ENCODE data around the gene LSMEM2. TPM values are rescaled to one million over a fixed set of nuclear protein-coding genes. Genes with fewer than 3 reads are reported as not detected.

Gene LSMEM2
- total and polyA plus RNA-seq, 9 of the 15 experiments (the other 6 are each of a cell fraction or from before 2014, with no cell fraction given) = not detected

DNA sequence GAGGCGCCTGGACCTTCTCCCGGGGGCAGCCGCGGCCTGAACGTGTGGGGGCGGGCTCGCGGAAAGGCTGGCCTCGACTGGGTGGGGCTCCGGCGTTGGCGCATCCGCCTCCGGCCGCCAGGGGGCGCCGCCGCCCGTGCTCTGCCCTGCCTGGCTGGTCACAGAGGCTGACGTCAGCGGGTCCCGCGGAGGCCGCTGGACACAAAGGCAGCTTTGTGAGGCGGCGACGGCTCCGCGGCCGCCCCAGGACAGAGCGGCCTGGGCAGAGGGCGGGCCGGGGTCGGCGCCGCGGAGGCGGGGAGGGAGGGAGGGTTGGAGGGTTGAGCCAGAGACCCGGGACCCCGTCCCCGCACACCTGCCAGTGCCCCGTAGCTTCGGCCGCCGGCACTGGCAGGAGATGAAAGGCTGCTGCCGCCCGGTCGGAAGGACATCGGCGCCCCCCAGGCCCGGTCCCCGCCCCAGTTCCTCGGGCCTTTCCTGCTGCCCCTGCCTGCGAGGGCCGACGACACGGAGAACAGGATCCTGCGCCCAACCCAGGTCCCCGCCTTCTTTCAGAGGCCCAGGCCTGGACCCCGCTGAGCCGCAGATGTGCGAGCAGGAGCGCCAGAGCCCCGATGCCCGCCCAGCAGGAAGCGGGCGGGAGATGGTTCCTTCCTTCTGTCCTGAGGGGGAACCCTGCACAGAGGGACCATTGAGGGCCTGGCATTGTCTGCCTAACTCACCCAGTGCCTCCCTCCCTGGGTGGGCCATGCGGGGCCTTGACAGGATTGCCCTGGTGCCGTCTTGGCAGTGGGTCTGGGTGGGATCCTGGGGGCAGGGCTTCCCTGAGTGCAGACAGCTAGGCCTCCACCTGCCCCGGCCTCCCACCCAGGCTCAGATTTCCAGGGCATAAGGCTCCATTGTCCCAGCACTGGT is 18.6 kb upstream of the LSMEM2 start (continued):
- TF ChIP-seq NR1H2 (CRISPR knock-in tag; IDR thresholded peaks at IDR 0.05) (no peak), ARHGAP35 (IDR thresholded peaks at IDR 0.05; ENCODE audit: partially characterized antibody) (no peak), HNRNPL (IDR thresholded peaks at IDR 0.05; ENCODE audit: low read depth, low read length) (peak; percentile 77), CEBPB (tag; IDR thresholded peaks at IDR 0.05) (no peak), KAT2B (IDR thresholded peaks at IDR 0.05; ENCODE audit: low read depth, low read length) (no peak), NFXL1 (CRISPR knock-in tag; IDR thresholded peaks at IDR 0.05) (no peak), NFE2 (IDR thresholded peaks at IDR 0.05; ENCODE audit: low read depth) (no peak), ZNF444 (CRISPR knock-in tag; IDR thresholded peaks at IDR 0.05) (no peak), WHSC1 (IDR thresholded peaks at IDR 0.05; ENCODE audit: low read length) (no peak), ZNF347 (CRISPR knock-in tag; IDR thresholded peaks at IDR 0.05; ENCODE audit: low read depth) (no peak), C11orf30 (IDR thresholded peaks at IDR 0.05; ENCODE audit: low read depth) (no peak), HSF4 (CRISPR knock-in tag; IDR thresholded peaks at IDR 0.05; ENCODE audit: borderline replicate concordance) (no peak), MAFF (IDR thresholded peaks at IDR 0.05; ENCODE audit: low read length) (no peak), SRSF9 (IDR thresholded peaks at IDR 0.05; ENCODE audit: borderline replicate concordance, low read depth, low read length) (no peak), ESRRB (CRISPR knock-in tag; IDR thresholded peaks at IDR 0.05; ENCODE audit: borderline replicate concordance) (no peak), CBX5 (IDR thresholded peaks at IDR 0.05; ENCODE audit: borderline replicate concordance, low read depth) (no peak), SMC3 (conservative IDR thresholded peaks at IDR 0.05; ENCODE audit: insufficient read depth, low read depth, low read length) (peak; percentile 56)
- TF ChIP-seq, protein P1, sequence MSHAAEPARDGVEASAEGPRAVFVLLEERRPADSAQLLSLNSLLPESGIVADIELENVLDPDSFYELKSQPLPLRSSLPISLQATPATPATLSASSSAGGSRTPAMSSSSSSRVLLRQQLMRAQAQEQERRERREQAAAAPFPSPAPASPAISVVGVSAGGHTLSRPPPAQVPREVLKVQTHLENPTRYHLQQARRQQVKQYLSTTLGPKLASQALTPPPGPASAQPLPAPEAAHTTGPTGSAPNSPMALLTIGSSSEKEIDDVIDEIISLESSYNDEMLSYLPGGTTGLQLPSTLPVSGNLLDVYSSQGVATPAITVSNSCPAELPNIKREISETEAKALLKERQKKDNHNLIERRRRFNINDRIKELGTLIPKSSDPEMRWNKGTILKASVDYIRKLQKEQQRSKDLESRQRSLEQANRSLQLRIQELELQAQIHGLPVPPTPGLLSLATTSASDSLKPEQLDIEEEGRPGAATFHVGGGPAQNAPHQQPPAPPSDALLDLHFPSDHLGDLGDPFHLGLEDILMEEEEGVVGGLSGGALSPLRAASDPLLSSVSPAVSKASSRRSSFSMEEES (CRISPR knock-in tag; IDR thresholded peaks at IDR 0.05) = no peak
- TF ChIP-seq, protein P2, sequence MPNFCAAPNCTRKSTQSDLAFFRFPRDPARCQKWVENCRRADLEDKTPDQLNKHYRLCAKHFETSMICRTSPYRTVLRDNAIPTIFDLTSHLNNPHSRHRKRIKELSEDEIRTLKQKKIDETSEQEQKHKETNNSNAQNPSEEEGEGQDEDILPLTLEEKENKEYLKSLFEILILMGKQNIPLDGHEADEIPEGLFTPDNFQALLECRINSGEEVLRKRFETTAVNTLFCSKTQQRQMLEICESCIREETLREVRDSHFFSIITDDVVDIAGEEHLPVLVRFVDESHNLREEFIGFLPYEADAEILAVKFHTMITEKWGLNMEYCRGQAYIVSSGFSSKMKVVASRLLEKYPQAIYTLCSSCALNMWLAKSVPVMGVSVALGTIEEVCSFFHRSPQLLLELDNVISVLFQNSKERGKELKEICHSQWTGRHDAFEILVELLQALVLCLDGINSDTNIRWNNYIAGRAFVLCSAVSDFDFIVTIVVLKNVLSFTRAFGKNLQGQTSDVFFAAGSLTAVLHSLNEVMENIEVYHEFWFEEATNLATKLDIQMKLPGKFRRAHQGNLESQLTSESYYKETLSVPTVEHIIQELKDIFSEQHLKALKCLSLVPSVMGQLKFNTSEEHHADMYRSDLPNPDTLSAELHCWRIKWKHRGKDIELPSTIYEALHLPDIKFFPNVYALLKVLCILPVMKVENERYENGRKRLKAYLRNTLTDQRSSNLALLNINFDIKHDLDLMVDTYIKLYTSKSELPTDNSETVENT (CRISPR knock-in tag; IDR thresholded peaks at IDR 0.05) = no peak
- TF ChIP-seq, protein P3, sequence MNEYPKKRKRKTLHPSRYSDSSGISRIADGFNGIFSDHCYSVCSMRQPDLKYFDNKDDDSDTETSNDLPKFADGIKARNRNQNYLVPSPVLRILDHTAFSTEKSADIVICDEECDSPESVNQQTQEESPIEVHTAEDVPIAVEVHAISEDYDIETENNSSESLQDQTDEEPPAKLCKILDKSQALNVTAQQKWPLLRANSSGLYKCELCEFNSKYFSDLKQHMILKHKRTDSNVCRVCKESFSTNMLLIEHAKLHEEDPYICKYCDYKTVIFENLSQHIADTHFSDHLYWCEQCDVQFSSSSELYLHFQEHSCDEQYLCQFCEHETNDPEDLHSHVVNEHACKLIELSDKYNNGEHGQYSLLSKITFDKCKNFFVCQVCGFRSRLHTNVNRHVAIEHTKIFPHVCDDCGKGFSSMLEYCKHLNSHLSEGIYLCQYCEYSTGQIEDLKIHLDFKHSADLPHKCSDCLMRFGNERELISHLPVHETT (CRISPR knock-in tag; conservative IDR thresholded peaks at IDR 0.05 in 1 of 2, IDR thresholded peaks at IDR 0.05 in 1 of 2) = no peak
